Measurements from ENCODE around the gene SLC23A1.
"Not testable (repeated sequence)": the region's sequence is repeated elsewhere in the genome, so short reads cannot be mapped to it uniquely, and the experiment has no call there.

The SLC23A1 gene

GRCh38 chr5:139383275-139383992 is at the start of gene SLC23A1:
Gene SLC23A1, minus strand, starts transcription at chr5:139383297. Its CDS starts 44 bp downstream, at chr5:139383253.
- DNase-seq: peak; percentile 33

GRCh38 chr5:139431706-139432105 is 48.6 kb upstream of the SLC23A1 start:
- DNase-seq: no peak

GRCh38 chr5:139430015-139430414 is 46.9 kb upstream of the SLC23A1 start:
- DNase-seq: no peak

GRCh38 chr5:139426203-139426885 is 43.2 kb upstream of the SLC23A1 start:
- peak; percentile 33 for DNase-seq

- DNase-seq: no peak
Observed at GRCh38 chr5:139425497-139425896, 42.4 kb upstream of the SLC23A1 start.

GRCh38 chr5:139422307-139422893 is 39.3 kb upstream of the SLC23A1 start:
- peak; percentile 91 for DNase-seq

- peak; percentile 32 for DNase-seq
Observed at GRCh38 chr5:139419226-139420192, 36.4 kb upstream of the SLC23A1 start.

GRCh38 chr5:139418793-139419192 is 35.7 kb upstream of the SLC23A1 start:
- DNase-seq: no peak

GRCh38 chr5:139417214-139417613 is 34.1 kb upstream of the SLC23A1 start:
- peak; percentile 69 for DNase-seq

- DNase-seq: no peak
Observed at GRCh38 chr5:139416651-139417050, 33.6 kb upstream of the SLC23A1 start.

- no peak for DNase-seq
Observed at GRCh38 chr5:139415869-139416268, 32.8 kb upstream of the SLC23A1 start.

GRCh38 chr5:139415221-139415861 is 32.2 kb upstream of the SLC23A1 start:
- no peak for DNase-seq

- DNase-seq: no peak
Observed at GRCh38 chr5:139414581-139415130, 31.6 kb upstream of the SLC23A1 start.

- no peak for DNase-seq
Observed at GRCh38 chr5:139413963-139414362, 30.9 kb upstream of the SLC23A1 start.

- DNase-seq: no peak
Observed at GRCh38 chr5:139413153-139413552, 30.1 kb upstream of the SLC23A1 start.

- no peak for DNase-seq
Observed at GRCh38 chr5:139410993-139411828, 28.1 kb upstream of the SLC23A1 start.

- DNase-seq: no peak
Observed at GRCh38 chr5:139410121-139410992, 27.3 kb upstream of the SLC23A1 start.

GRCh38 chr5:139409116-139409515 is 26.0 kb upstream of the SLC23A1 start:
- DNase-seq: not testable (repeated sequence)

- no peak for DNase-seq
Observed at GRCh38 chr5:139408191-139408590, 25.1 kb upstream of the SLC23A1 start.

- no peak for DNase-seq
Observed at GRCh38 chr5:139407517-139407916, 24.4 kb upstream of the SLC23A1 start.
